ENCODE results near the gene FCGR1A.
"Not testable (repeated sequence)": the region's sequence is repeated elsewhere in the genome, so short reads cannot be mapped to it uniquely, and the experiment has no call there.

- not testable (repeated sequence) for TF ChIP-seq CTCF, EP300, POLR2A (IDR thresholded peaks at IDR 0.05)
Observed at GRCh38 chr1:149734692-149735091, 47.8 kb upstream of the FCGR1A start.

Measured in stomach (tissue), 4 donors.